ENCODE data around the gene DIPK2A.

Gene DIPK2A

GRCh38 chr3:143974271-143975238 lies 2.9 kb downstream of the DIPK2A start:
- DNase-seq = peak; percentile 12

- DNase-seq = peak; percentile 1
These were observed 4.0 kb downstream of the DIPK2A start for GRCh38 chr3:143975554-143976152.

GRCh38 chr3:143977341-143978262 lies 6.0 kb downstream of the DIPK2A start:
- no peak for DNase-seq

- DNase-seq = no peak
These were observed 6.6 kb downstream of the DIPK2A start for GRCh38 chr3:143978263-143978631.

GRCh38 chr3:143979041-143979440 lies 7.4 kb downstream of the DIPK2A start:
- no peak for DNase-seq

GRCh38 chr3:143979813-143980212 lies 8.2 kb downstream of the DIPK2A start:
- DNase-seq = no peak

- no peak for DNase-seq
These were observed 16.7 kb downstream of the DIPK2A start for GRCh38 chr3:143988306-143988705.

GRCh38 chr3:143989461-143989860 lies 17.8 kb downstream of the DIPK2A start:
- no peak for DNase-seq

GRCh38 chr3:143991713-143992112 lies 20.1 kb downstream of the DIPK2A start:
- DNase-seq = no peak

GRCh38 chr3:143998266-143998665 lies 26.6 kb downstream of the DIPK2A start:
- DNase-seq = no peak

- no peak for DNase-seq
These were observed 31.4 kb downstream of the DIPK2A start for GRCh38 chr3:144003051-144003450.

GRCh38 chr3:144010371-144010770 lies 38.7 kb downstream of the DIPK2A start:
- no peak for DNase-seq

GRCh38 chr3:144011251-144011799 lies 39.7 kb downstream of the DIPK2A start:
- no peak for DNase-seq

GRCh38 chr3:144015133-144015532 lies 43.5 kb downstream of the DIPK2A start:
- no peak for DNase-seq

- no peak for DNase-seq
These were observed 47.2 kb downstream of the DIPK2A start for GRCh38 chr3:144018776-144019175.

Data from DMS79 treated with DMSO at 0.1 percent for 48 hours (cell line).